Adrenal gland (tissue), 5 donors: ENCODE data around the gene GASK1A.

Experiments used
- CTCF ChIP-seq, 6 experiments: fragments of 450-650 bp in 4 of 6; fragments of 200-600 bp in 2 of 6; sonication (generic) in 1 of 6; IDR thresholded peaks; 1 replicate in 5 of 6; 2 replicates in 1 of 6; pipeline versions ENCODE4 v1.5.1 to v1.8.0; 2016 to 2021; ENCODE audit warnings: antibody characterized with exemption in 6 of 6, mild to moderate bottlenecking in 2 of 6, moderate library complexity in 1 of 6
- POLR2A ChIP-seq, 2 donors: fragments of 450-650 bp; IDR thresholded peaks; one replicate each; pipeline ENCODE4 v1.6.1; 2017; ENCODE audit warnings: antibody characterized with exemption in 2 of 2, mild to moderate bottlenecking in 2 of 2, moderate library complexity in 1 of 2
- donor health status: DM: no; HTN: no; CAD: no.

DNA sequence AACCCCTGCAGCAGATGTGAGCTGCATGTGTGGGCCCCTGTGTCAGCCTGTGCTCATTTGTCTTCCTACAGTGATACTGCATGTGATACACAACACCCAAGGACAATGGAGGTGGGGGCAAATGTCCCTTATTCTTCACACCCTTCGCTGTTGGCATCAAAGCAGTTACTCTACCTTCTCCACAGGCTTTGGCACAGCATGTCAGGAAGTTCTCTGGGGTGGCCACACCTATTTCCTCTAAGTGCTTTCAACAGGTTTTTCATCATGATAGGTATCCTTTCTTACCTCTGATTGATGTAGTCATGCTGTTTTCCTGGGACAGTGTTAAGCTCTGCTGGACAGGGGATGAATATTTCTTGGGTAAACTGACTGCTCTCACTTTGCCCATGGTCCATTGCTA lies 43.6 kb upstream of the GASK1A start:
- TF ChIP-seq POLR2A (IDR thresholded peaks at IDR 0.05): no peak
- TF ChIP-seq CTCF (IDR thresholded peaks at IDR 0.05): no peak
